H9 (cell line): ENCODE data around the gene TYK2. TPM values are rescaled to one million over a fixed set of nuclear protein-coding genes. Genes with fewer than 3 reads are reported as not detected.

Source experiments
- DNase-seq: peaks from one replicate; pipeline ENCODE4 v3.0.0-alpha.2; 2017
- H2AFZ ChIP-seq: one replicate; pipeline ENCODE4 v1.6.1; 2013; ENCODE audit warnings: mild to moderate bottlenecking, low read length, control low read depth, moderate library complexity
- H2AK5ac ChIP-seq: 2 replicates; pipeline ENCODE4 v1.6.1; 2013; ENCODE audit warnings: low read length, control low read depth, mixed read lengths; ENCODE audit not compliant: insufficient read length
- H2BK120ac ChIP-seq: one replicate; pipeline ENCODE4 v1.6.1; 2013; ENCODE audit warnings: low read depth, mild to moderate bottlenecking, low read length, control low read depth, inconsistent platforms; ENCODE audit not compliant: poor library complexity, severe bottlenecking
- H2BK12ac ChIP-seq: 2 replicates; pipeline ENCODE4 v1.6.1; 2013; ENCODE audit warnings: low read length, control low read depth, mixed read lengths, low read depth; ENCODE audit not compliant: insufficient read length
- H2BK15ac ChIP-seq: 2 replicates; pipeline ENCODE4 v1.6.1; 2013; ENCODE audit warnings: low read depth, low read length, control low read depth
- H2BK20ac ChIP-seq: one replicate; pipeline ENCODE4 v1.6.1; 2013; ENCODE audit warnings: low read depth, mild to moderate bottlenecking, low read length, control low read depth, inconsistent platforms; ENCODE audit not compliant: poor library complexity, severe bottlenecking
- H2BK5ac ChIP-seq: 2 replicates; pipeline ENCODE4 v1.6.1; 2013; ENCODE audit warnings: low read length, control low read depth, mixed read lengths; ENCODE audit not compliant: insufficient read length
- H3K14ac ChIP-seq: 2 replicates; pipeline ENCODE4 v1.6.1; 2013; ENCODE audit warnings: low read length, control low read depth; ENCODE audit not compliant: insufficient read depth
- H3K18ac ChIP-seq: 2 replicates; pipeline ENCODE4 v1.6.1; 2013; ENCODE audit warnings: low read depth, mild to moderate bottlenecking, mixed read lengths, low read length, control low read depth; ENCODE audit not compliant: insufficient read length
- H3K23ac ChIP-seq: 2 replicates; pipeline ENCODE4 v1.6.1; 2013; ENCODE audit warnings: low read length, control low read depth, mixed read lengths, low read depth; ENCODE audit not compliant: insufficient read length
- H3K23me2 ChIP-seq: 2 replicates; pipeline ENCODE4 v1.6.1; 2013; ENCODE audit warnings: low read depth, mild to moderate bottlenecking, mixed read lengths, low read length, control low read depth; ENCODE audit not compliant: insufficient read length, poor library complexity, severe bottlenecking
- H3K27ac ChIP-seq: 2 replicates; pipeline ENCODE4 v1.5.1; 2013; ENCODE audit warnings: low read length, control low read depth, mixed read lengths, low read depth; ENCODE audit not compliant: insufficient read length
- H3K27me3 ChIP-seq: 2 replicates; pipeline ENCODE4 v1.6.1; 2013; ENCODE audit warnings: low read length, control low read depth, inconsistent platforms; ENCODE audit not compliant: insufficient read depth
- H3K4ac ChIP-seq: 2 replicates; pipeline ENCODE4 v1.6.1; 2013; ENCODE audit warnings: low read depth, mild to moderate bottlenecking, control low read depth, inconsistent platforms, low read length, moderate library complexity
- H3K4me1 ChIP-seq: 2 replicates; pipeline ENCODE4 v1.6.1; 2013; ENCODE audit warnings: low read length, control low read depth, inconsistent platforms; ENCODE audit not compliant: insufficient read depth
- H3K4me2 ChIP-seq: 2 replicates; pipeline ENCODE4 v1.6.1; 2013; ENCODE audit warnings: low read length, control low read depth, mixed read lengths; ENCODE audit not compliant: insufficient read length, insufficient read depth
- H3K56ac ChIP-seq: 2 replicates; pipeline ENCODE4 v1.6.1; 2013; ENCODE audit warnings: low read depth, mild to moderate bottlenecking, mixed read lengths, low read length, control low read depth; ENCODE audit not compliant: insufficient read length
- H3K79me1 ChIP-seq: 2 replicates; pipeline ENCODE4 v1.6.1; 2013; ENCODE audit warnings: low read depth, mild to moderate bottlenecking, moderate library complexity, low read length, control low read depth, inconsistent platforms; ENCODE audit not compliant: insufficient read depth, poor library complexity, severe bottlenecking
- H3K79me2 ChIP-seq: 2 replicates; pipeline ENCODE4 v1.6.1; 2013; ENCODE audit warnings: low read length, control low read depth, inconsistent platforms; ENCODE audit not compliant: insufficient read depth
- H3K9ac ChIP-seq: 2 replicates; pipeline ENCODE4 v1.6.1; 2013; ENCODE audit warnings: low read length, control low read depth, mixed read lengths; ENCODE audit not compliant: insufficient read length; ENCODE audit errors: extremely low read depth
- H3K9me3 ChIP-seq: one replicate; pipeline ENCODE4 v1.6.1; 2013; ENCODE audit warnings: low read depth, low read length, inconsistent platforms; ENCODE audit not compliant: control insufficient read depth
- H3T11ph ChIP-seq: one replicate; pipeline ENCODE4 v1.6.1; 2013; ENCODE audit warnings: mild to moderate bottlenecking, low read length, control low read depth, inconsistent platforms
- H4K20me1 ChIP-seq: one replicate; pipeline ENCODE4 v1.6.1; 2013; ENCODE audit not compliant: control insufficient read depth, insufficient read length, insufficient read depth
- H4K5ac ChIP-seq: 2 replicates; pipeline ENCODE4 v1.6.1; 2013; ENCODE audit warnings: low read depth, mild to moderate bottlenecking, mixed read lengths, low read length, control low read depth; ENCODE audit not compliant: insufficient read length
- H4K8ac ChIP-seq: replicated peaks from 2 replicates; pipeline ENCODE4 v1.6.1; 2013; ENCODE audit warnings: low read length, control low read depth, mixed read lengths, low read depth; ENCODE audit not compliant: insufficient read length
- H4K91ac ChIP-seq: 2 replicates; pipeline ENCODE4 v1.6.1; 2013; ENCODE audit warnings: low read depth, mild to moderate bottlenecking, moderate library complexity, mixed read lengths, low read length, control low read depth; ENCODE audit not compliant: insufficient read length
- H3K27ac Mint-ChIP-seq, 3 experiments: 2 replicates in 2 of 3; 3 replicates in 1 of 3; pipeline ENCODE4 v1.8.0; 2020 to 2021; ENCODE audit warnings: mixed read lengths in 3 of 3, mild to moderate bottlenecking in 1 of 3, moderate library complexity in 1 of 3
- H3K27me3 Mint-ChIP-seq: 2 replicates; pipeline ENCODE4 v1.8.0; 2021; ENCODE audit warnings: low read depth, mild to moderate bottlenecking, moderate library complexity, mixed read lengths
- H3K36me3 Mint-ChIP-seq, 3 experiments: 2 replicates in 2 of 3; 3 replicates in 1 of 3; pipeline ENCODE4 v1.8.0; 2020 to 2021; ENCODE audit warnings: low read depth in 3 of 3, mixed read lengths in 3 of 3; ENCODE audit not compliant: insufficient read depth in 1 of 3
- H3K4me1 Mint-ChIP-seq, 2 experiments: 2 replicates each; pipeline ENCODE4 v1.8.0; 2020; ENCODE audit warnings: mixed read lengths in 2 of 2
- H3K4me3 Mint-ChIP-seq, 2 experiments: 2 replicates in 1 of 2; 3 replicates in 1 of 2; pipeline ENCODE4 v1.8.0; 2020 to 2021; ENCODE audit warnings: mild to moderate bottlenecking in 2 of 2, mixed read lengths in 2 of 2, moderate library complexity in 1 of 2
- H3K9me3 Mint-ChIP-seq, 2 experiments: 2 replicates in 1 of 2; 3 replicates in 1 of 2; pipeline ENCODE4 v1.8.0; 2020; ENCODE audit warnings: mild to moderate bottlenecking in 2 of 2, mixed read lengths in 2 of 2, moderate library complexity in 1 of 2
- WGBS: extraction: QIAGEN DNeasy Blood & Tissue Kit; methylation state at CpG from one replicate; pipeline ENCODE4 v1.1.7; 2013; ENCODE audit warnings: missing lambda C conversion rate, low lambda C conversion rate, mixed read lengths; ENCODE audit not compliant: insufficient read length; ENCODE audit errors: extremely low coverage; 5-methylcytosine and 5-hydroxymethylcytosine counted together
- total RNA-seq: library from RNA; stranded (reverse); gene quantifications from 2 replicates; pipeline ENCODE4 v1.2.1, GENCODE V29; 2021
- TF ChIP-seq, protein P1 (sequence below): fragments of 200-600 bp; sonication (generic); conservative IDR thresholded peaks from 3 replicates; pipeline ENCODE4 v1.8.0; 2021; ENCODE audit warnings: antibody characterized with exemption, mild to moderate bottlenecking

Gene TYK2
- total RNA-seq, 1 experiment from 2014 or later, result 61.4 TPM

DNA sequence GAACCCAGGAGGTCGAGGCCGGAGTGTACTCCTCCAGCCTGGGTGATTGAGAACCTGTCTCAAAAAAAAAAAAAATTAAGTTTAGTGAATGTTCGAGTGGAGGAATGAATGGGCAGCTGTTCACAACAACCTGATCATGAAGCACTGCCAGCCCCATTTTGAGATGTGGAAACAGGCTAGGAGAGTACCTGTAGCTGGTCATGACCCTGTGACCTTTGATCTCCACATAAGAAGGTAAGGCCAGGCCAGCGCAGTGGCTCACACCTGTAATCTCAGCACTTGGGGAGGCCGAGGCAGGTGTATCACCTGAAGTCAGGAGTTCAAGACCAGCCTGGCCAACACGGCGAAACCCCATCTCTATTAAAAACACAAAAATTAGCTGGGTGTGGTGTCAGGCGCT lies 54.6 kb downstream of the TYK2 start:
- Histone ChIP-seq H3K9me3 (no peaks in the 10 kb centered on the region), H3K18ac (no peak overlapping the region), H4K20me1 (no peaks in the 10 kb centered on the region), H3K4me2 (no peak overlapping the region), H3T11ph (no peak overlapping the region), H4K5ac (no peak overlapping the region), H3K27ac (no peak overlapping the region), H2BK120ac (no peak overlapping the region), H3K27me3 (no peaks in the 10 kb centered on the region), H3K23me2 (no peaks in the 10 kb centered on the region), H3K4me1 (no peaks in the 10 kb centered on the region), H3K9ac (no peak overlapping the region), H3K79me1 (no peaks in the 10 kb centered on the region), H2BK12ac (no peak overlapping the region), H4K91ac (no peak overlapping the region), H3K56ac (no peak overlapping the region), H4K8ac (no peak overlapping the region), H3K4ac (no peak overlapping the region), H2AK5ac (no peak overlapping the region), H2BK15ac (no peak overlapping the region), H3K23ac (no peak overlapping the region), H2BK5ac (no peak overlapping the region), H2AFZ (no peak overlapping the region), H3K14ac (no peak overlapping the region), H2BK20ac (no peak overlapping the region), H3K79me2 (no peaks in the 10 kb centered on the region)
- TF ChIP-seq, protein P1, sequence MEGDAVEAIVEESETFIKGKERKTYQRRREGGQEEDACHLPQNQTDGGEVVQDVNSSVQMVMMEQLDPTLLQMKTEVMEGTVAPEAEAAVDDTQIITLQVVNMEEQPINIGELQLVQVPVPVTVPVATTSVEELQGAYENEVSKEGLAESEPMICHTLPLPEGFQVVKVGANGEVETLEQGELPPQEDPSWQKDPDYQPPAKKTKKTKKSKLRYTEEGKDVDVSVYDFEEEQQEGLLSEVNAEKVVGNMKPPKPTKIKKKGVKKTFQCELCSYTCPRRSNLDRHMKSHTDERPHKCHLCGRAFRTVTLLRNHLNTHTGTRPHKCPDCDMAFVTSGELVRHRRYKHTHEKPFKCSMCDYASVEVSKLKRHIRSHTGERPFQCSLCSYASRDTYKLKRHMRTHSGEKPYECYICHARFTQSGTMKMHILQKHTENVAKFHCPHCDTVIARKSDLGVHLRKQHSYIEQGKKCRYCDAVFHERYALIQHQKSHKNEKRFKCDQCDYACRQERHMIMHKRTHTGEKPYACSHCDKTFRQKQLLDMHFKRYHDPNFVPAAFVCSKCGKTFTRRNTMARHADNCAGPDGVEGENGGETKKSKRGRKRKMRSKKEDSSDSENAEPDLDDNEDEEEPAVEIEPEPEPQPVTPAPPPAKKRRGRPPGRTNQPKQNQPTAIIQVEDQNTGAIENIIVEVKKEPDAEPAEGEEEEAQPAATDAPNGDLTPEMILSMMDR, result no peak
- H3K27ac Mint-ChIP-seq, result no peak overlapping the region
- no peaks in the 10 kb centered on the region for H3K27me3 Mint-ChIP-seq
- DNase-seq, result no peak
- H3K36me3 Mint-ChIP-seq, result peaks cover 25 to 74% (median 69%) of the 10 kb centered on the region in 3 experiments
- no CpG with 5 or more reads among the region's 8 CpGs for WGBS
- H3K9me3 Mint-ChIP-seq, result no peaks in the 10 kb centered on the region; a peak in 1 of 5 replicates
- no peaks in the 10 kb centered on the region for H3K4me1 Mint-ChIP-seq
- H3K4me3 Mint-ChIP-seq, result no peak overlapping the region
